Activated CD4-positive, CD25-positive, alpha-beta regulatory T cell (primary cell): ENCODE data around the gene XRCC1.
"Not testable (repeated sequence)": the region's sequence is repeated elsewhere in the genome, so short reads cannot be mapped to it uniquely, and the experiment has no call there.

Source experiments
- DNase-seq, 4 experiments: peaks; one replicate each; lab custom pipeline; 2025; lab: John Stamatoyannopoulos, UW

XRCC1 gene

GRCh38 chr19:43575156-43575950 is at the start of gene XRCC1, which contains the start of gene PINLYP:
Gene XRCC1 (minus strand): TSS chr19:43575527. CDS start chr19:43575458, 69 bp downstream.
Gene PINLYP (plus strand): TSS chr19:43575801. CDS start chr19:43577192, 1,391 bp downstream.
- DNase-seq = peak; percentile 89 to 93 (median 91)

GRCh38 chr19:43624933-43625332 is 49.6 kb upstream of the XRCC1 start:
- DNase-seq = peak; percentile 70 to 78 (median 71)

GRCh38 chr19:43623889-43624670 is 48.8 kb upstream of the XRCC1 start:
- DNase-seq = no peak

GRCh38 chr19:43622956-43623355 is 47.6 kb upstream of the XRCC1 start:
- no peak for DNase-seq

GRCh38 chr19:43622070-43622469 is 46.7 kb upstream of the XRCC1 start:
- no peak for DNase-seq

GRCh38 chr19:43620061-43621001 is 45.0 kb upstream of the XRCC1 start:
- DNase-seq = no peak

- peak; percentile 64 to 77 (median 70) for DNase-seq
These were observed 44.1 kb upstream of the XRCC1 start, which contains the start of gene ZNF428 for GRCh38 chr19:43619262-43620060. Gene ZNF428 (minus strand): TSS chr19:43619629. CDS start chr19:43614304, 5,325 bp downstream.

- peak in 2 of 4 experiments; percentile 36 to 41 for DNase-seq
These were observed 43.6 kb upstream of the XRCC1 start for GRCh38 chr19:43618921-43619261.

- DNase-seq = no peak
These were observed 41.6 kb upstream of the XRCC1 start for GRCh38 chr19:43616954-43617353.

GRCh38 chr19:43616306-43616705 is 41.0 kb upstream of the XRCC1 start:
- DNase-seq = no peak

- no peak for DNase-seq
These were observed 37.0 kb upstream of the XRCC1 start for GRCh38 chr19:43612374-43612773.

GRCh38 chr19:43611788-43612187 is 36.5 kb upstream of the XRCC1 start, which contains the start of gene SRRM5:
Gene SRRM5 (plus strand): TSS chr19:43612088. CDS start chr19:43612122, 34 bp downstream.
- no peak for DNase-seq

GRCh38 chr19:43610493-43610892 is 35.2 kb upstream of the XRCC1 start:
- DNase-seq = no peak

GRCh38 chr19:43609872-43610271 is 34.5 kb upstream of the XRCC1 start:
- DNase-seq = no peak

- no peak for DNase-seq
These were observed 32.2 kb upstream of the XRCC1 start for GRCh38 chr19:43607238-43608205.

GRCh38 chr19:43606569-43607229 is 31.4 kb upstream of the XRCC1 start:
- DNase-seq = no peak

GRCh38 chr19:43605875-43606568 is 30.7 kb upstream of the XRCC1 start:
- no peak for DNase-seq

GRCh38 chr19:43600326-43600725 is 25.0 kb upstream of the XRCC1 start:
- DNase-seq = not testable (repeated sequence)
